Kidney (tissue), 14 donors: Measurements from ENCODE around the gene ELAC2. TPM values are rescaled to one million over a fixed set of nuclear protein-coding genes. Genes with fewer than 3 reads are reported as not detected.
A peak's percentile ranks its signal among the peaks of the same experiment; 100 is the strongest.

ENCODE experiments used
- DNase-seq, 5 donors: peaks; one replicate each; pipeline ENCODE4 v3.0.0-alpha.2; 2013 to 2020
- FAIRE-seq: peaks from 2 replicates; lab custom pipeline; 2012; peaks lifted over from hg19 to GRCh38; lab: Jason Lieb, UNC
- H3K27ac ChIP-seq, 2 donors: one replicate each; pipeline ENCODE4 v1.7.0; 2013; ENCODE audit warnings: low read depth in 2 of 2, low read length in 2 of 2, inconsistent platforms in 1 of 2
- H3K27me3 ChIP-seq: one replicate; pipeline ENCODE4 v1.7.1; 2013; ENCODE audit warnings: low read length, inconsistent platforms; ENCODE audit not compliant: control insufficient read depth, insufficient read depth
- H3K36me3 ChIP-seq, 3 donors: one replicate each; pipeline versions ENCODE4 v1.7.0 to v1.7.1; 2013; ENCODE audit warnings: low read length in 3 of 3, control low read depth in 1 of 3, inconsistent platforms in 1 of 3; ENCODE audit not compliant: insufficient read depth in 3 of 3, control insufficient read depth in 2 of 3
- H3K4me1 ChIP-seq, 3 donors: one replicate each; pipeline versions ENCODE4 v1.7.0 to v1.7.1; 2013; ENCODE audit warnings: low read length in 3 of 3, inconsistent platforms in 1 of 3, low read depth in 1 of 3; ENCODE audit not compliant: control insufficient read depth in 2 of 3, insufficient read depth in 2 of 3
- H3K4me3 ChIP-seq, 3 donors: one replicate each; pipeline versions ENCODE4 v1.7.0 to v1.8.1; 2013; ENCODE audit warnings: low read length in 3 of 3, control low read depth in 1 of 3, inconsistent platforms in 1 of 3
- H3K9ac ChIP-seq, 3 donors: one replicate each; pipeline versions ENCODE4 v1.7.0 to v1.7.1; 2013; ENCODE audit warnings: low read length in 3 of 3, control low read depth in 1 of 3, inconsistent platforms in 1 of 3
- H3K9me3 ChIP-seq, 3 donors: one replicate each; pipeline versions ENCODE4 v1.7.0 to v1.7.1; 2013; ENCODE audit warnings: low read length in 3 of 3, control low read depth in 1 of 3, inconsistent platforms in 1 of 3; ENCODE audit not compliant: control insufficient read depth in 2 of 3, insufficient read depth in 1 of 3
- CTCF ChIP-seq: IDR thresholded peaks from 3 replicates; pipeline ENCODE4 v1.5.1; 2012; ENCODE audit warnings: mild to moderate bottlenecking, moderate library complexity, borderline replicate concordance; ENCODE audit not compliant: insufficient read depth; ENCODE audit errors: extremely low read depth
- intact Hi-C: fragments of 100-400 bp; cut with DNase I; formaldehyde crosslinking; loops from one replicate; pipeline ENCODE4 v1.11.1; 2022
- polyA plus RNA-seq: library from polyadenylated mRNA; stranded (reverse); fragments of 350-450 nt; fragmentation: Illumina TruSeq; extraction: RNeasy Lipid Tissue Mini Kit (QIAGEN cat#74804); gene quantifications from one replicate; pipeline ENCODE4 v1.2.3, GENCODE V29; 2014; ENCODE audit warnings: low read depth, low replicate concordance; ENCODE audit not compliant: insufficient read depth
- total RNA-seq: library from RNA; stranded (reverse); fragmentation: NEBNext Ultra II Directional; extraction: Animal tissue kit (Norgen Biotek cat#: 25700); gene quantifications from one replicate; pipeline ENCODE4 v1.2.1, GENCODE V29; 2021
- donor health status: control.
- donor health status: control.
- donor health status: control.
- donor health status: control.
- donor health status: control.
- donor health status: DM: yes; HTN: yes; CAD: no.
- donor health status: Normal renal cell carcinoma (clear cell type).

Gene ELAC2
- total and polyA plus RNA-seq, 2 donors from 2014 or later: 29.7 to 57.4 TPM

DNA sequence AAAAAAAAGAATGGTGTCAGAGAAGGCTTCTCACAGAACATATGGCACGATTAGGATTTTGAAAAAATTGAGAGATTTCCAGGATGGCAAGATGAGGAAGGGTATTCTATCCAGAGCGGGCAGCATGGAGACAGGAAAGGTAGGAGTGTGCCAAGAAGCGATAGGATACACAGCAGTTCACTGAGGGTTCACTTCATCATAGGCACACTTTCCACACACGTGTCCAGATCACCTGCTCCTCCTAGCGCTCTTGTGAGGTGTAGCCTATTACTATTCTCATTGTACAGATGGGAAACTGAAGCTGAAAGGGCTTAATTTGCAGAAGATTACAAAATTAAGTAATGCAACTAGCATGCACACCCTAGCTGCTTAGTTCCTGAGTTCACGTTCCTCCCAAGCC is 6.2 kb upstream of the ELAC2 start:
- H3K27me3 ChIP-seq: no peaks in the 10 kb centered on the region
- peaks cover 0 to 2% (median 0%) of the 10 kb centered on the region in 3 donors for H3K9me3 ChIP-seq
- H3K9ac ChIP-seq: no peak overlapping the region
- intact Hi-C loops: no loop called here
- H3K4me1 ChIP-seq: peaks cover 0 to 6% (median 0%) of the 10 kb centered on the region in 3 donors
- H3K4me3 ChIP-seq: peak overlapping the region in 1 of 3 donors; percentile 41
- no peak overlapping the region for H3K27ac ChIP-seq
- DNase-seq (no peak), FAIRE-seq (no peak)
- no peak for TF ChIP-seq CTCF
- no peaks in the 10 kb centered on the region for H3K36me3 ChIP-seq

DNA sequence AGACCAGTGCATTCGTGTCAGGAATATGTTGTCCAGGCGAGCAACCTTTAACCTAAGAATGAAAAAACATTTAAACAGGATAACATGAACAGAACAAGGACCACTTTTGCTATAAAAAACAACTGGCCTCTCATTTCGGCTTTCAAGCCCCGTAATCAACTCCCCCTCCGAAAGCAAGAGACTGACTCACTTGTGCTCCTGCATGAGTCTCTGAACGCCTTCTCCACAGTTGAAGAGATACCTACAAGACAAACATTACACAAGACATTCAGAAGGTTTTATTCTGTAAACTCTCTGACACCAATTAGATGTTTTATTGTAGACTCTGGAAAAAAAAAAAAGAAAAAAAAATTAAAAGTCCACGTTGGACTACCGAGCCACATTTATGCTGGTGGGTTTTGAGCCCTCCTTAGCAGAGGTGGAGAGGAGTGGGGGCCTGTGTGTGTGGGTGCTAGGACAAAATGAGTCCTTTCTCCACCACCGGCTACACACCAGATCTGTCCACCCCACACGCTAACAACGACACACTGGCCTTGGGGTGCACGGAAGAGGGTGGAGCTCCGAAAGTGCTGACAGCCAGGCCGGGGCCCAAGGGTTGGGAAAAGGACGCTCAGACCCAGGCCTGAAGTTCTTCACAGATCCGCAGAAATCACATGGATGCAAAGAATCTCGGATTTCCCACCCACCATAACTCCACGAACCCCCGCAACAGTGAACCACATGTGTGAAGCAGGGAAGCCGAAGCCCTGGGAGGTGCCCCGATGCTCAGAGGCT is 759 bp downstream of the ELAC2 start:
- peaks cover 14 to 27% (median 21%) of the 10 kb centered on the region in 3 donors for H3K36me3 ChIP-seq
- peaks cover 0 to 4% (median 2%) of the 10 kb centered on the region in 3 donors for H3K4me1 ChIP-seq
- peak overlapping the region; percentile 76 to 86 (median 80) for H3K9ac ChIP-seq
- intact Hi-C loops: no loop called here
- no peaks in the 10 kb centered on the region for H3K27me3 ChIP-seq
- TF ChIP-seq CTCF: no peak
- H3K9me3 ChIP-seq: no peaks in the 10 kb centered on the region
- peak overlapping the region; percentile 77 to 92 (median 89) for H3K4me3 ChIP-seq
- FAIRE-seq (no peak), DNase-seq (peak in 1 of 5 donors; percentile 18)
- H3K27ac ChIP-seq: peak overlapping the region; percentile 13 to 64

DNA sequence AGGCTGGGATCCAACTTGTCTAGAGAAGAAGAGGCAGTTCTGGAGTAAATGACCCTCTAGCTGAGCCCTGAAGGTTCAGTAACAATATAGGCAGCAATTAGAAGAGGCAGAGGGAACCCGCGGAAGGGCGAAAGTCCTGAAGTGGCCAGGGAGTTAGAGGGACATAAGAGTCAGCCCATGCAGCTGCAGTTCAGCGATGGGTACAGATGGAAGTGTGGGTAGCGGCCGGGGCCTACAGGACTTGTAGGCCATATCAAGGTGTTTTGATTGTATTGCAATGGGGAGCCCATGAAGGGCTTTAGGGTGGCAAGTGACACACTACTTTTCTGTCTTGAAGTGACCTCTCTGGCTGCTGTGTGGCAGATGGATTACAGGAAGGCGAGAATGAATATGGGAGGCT is 3.0 kb downstream of the ELAC2 start:
- Histone ChIP-seq H3K27me3 (no peaks in the 10 kb centered on the region), H3K9ac (no peak overlapping the region), H3K9me3 (no peaks in the 10 kb centered on the region), H3K4me3 (no peak overlapping the region), H3K27ac (no peak overlapping the region), H3K4me1 (peaks cover 0 to 4% (median 2%) of the 10 kb centered on the region in 3 donors), H3K36me3 (peaks cover 14 to 39% (median 30%) of the 10 kb centered on the region in 3 donors)
- intact Hi-C loops: no loop called here
- DNase-seq: no peak
- no peak for FAIRE-seq
- no peak for TF ChIP-seq CTCF
